ENCODE results near the gene HECTD3.
A peak's percentile ranks its signal among the peaks of the same experiment; 100 is the strongest.

HECTD3 gene

GRCh38 chr1:45032837-45033236 lies 21.7 kb upstream of the HECTD3 start:
- TF ChIP-seq, protein P1, sequence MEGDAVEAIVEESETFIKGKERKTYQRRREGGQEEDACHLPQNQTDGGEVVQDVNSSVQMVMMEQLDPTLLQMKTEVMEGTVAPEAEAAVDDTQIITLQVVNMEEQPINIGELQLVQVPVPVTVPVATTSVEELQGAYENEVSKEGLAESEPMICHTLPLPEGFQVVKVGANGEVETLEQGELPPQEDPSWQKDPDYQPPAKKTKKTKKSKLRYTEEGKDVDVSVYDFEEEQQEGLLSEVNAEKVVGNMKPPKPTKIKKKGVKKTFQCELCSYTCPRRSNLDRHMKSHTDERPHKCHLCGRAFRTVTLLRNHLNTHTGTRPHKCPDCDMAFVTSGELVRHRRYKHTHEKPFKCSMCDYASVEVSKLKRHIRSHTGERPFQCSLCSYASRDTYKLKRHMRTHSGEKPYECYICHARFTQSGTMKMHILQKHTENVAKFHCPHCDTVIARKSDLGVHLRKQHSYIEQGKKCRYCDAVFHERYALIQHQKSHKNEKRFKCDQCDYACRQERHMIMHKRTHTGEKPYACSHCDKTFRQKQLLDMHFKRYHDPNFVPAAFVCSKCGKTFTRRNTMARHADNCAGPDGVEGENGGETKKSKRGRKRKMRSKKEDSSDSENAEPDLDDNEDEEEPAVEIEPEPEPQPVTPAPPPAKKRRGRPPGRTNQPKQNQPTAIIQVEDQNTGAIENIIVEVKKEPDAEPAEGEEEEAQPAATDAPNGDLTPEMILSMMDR (conservative IDR thresholded peaks at IDR 0.05; ENCODE audit: low read depth, low read length), result no peak
- H3K4me3 ChIP-seq (ENCODE audit: low read depth, low read length), result no peak overlapping the region
- no peak for DNase-seq (ENCODE audit: low read depth)

DNA sequence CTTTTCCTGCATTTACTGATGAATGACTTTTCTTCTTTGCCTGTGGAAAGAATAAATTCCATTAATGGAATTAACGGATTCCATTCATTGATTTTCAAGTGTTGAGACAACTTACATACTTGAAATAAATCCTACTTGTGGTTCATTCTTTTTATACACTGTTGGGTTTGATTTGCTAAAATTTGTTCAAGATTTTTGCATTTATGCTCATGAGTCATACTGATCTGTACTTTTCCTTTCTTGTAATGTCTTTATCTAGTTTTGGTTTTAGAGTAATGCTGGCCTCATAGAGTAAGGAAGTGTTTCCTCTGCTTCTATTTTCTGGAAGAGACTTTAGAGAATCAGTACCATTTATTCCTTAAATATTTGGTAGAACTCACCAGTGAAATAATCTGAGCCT lies 15.3 kb upstream of the HECTD3 start:
- TF ChIP-seq, protein P1 (conservative IDR thresholded peaks at IDR 0.05; ENCODE audit: low read depth, low read length), result no peak
- no peak overlapping the region for H3K4me3 ChIP-seq (ENCODE audit: low read depth, low read length)
- peak; percentile 21 for DNase-seq (ENCODE audit: low read depth)

- H3K4me3 ChIP-seq (ENCODE audit: low read depth, low read length), result no peak overlapping the region
- TF ChIP-seq, protein P1 (conservative IDR thresholded peaks at IDR 0.05; ENCODE audit: low read depth, low read length), result no peak
- no peak for DNase-seq (ENCODE audit: low read depth)
Observed at GRCh38 chr1:45023663-45024062, 12.5 kb upstream of the HECTD3 start.

- H3K4me3 ChIP-seq (ENCODE audit: low read depth, low read length), result no peak overlapping the region
- TF ChIP-seq, protein P1 (conservative IDR thresholded peaks at IDR 0.05; ENCODE audit: low read depth, low read length), result peak; percentile 92
- peak; percentile 80 for DNase-seq (ENCODE audit: low read depth)
Observed at GRCh38 chr1:45018599-45019230, 7.6 kb upstream of the HECTD3 start.

- no peak overlapping the region for H3K4me3 ChIP-seq (ENCODE audit: low read depth, low read length)
- TF ChIP-seq, protein P1 (conservative IDR thresholded peaks at IDR 0.05; ENCODE audit: low read depth, low read length), result no peak
Observed at GRCh38 chr1:45016767-45017166, 5.6 kb upstream of the HECTD3 start.

GRCh38 chr1:45016090-45016697 lies 5.1 kb upstream of the HECTD3 start:
- TF ChIP-seq, protein P1 (conservative IDR thresholded peaks at IDR 0.05; ENCODE audit: low read depth, low read length), result no peak
- H3K4me3 ChIP-seq (ENCODE audit: low read depth, low read length), result no peak overlapping the region
- no peak for DNase-seq (ENCODE audit: low read depth)

More at GRCh38 chr1:45016767-45017166, 5.6 kb upstream of the HECTD3 start:
- DNase-seq (ENCODE audit: low read depth), result no peak

- H3K4me3 ChIP-seq (ENCODE audit: low read depth, low read length), result no peak overlapping the region
- TF ChIP-seq, protein P1 (conservative IDR thresholded peaks at IDR 0.05; ENCODE audit: low read depth, low read length), result no peak
- DNase-seq (ENCODE audit: low read depth), result no peak
Observed at GRCh38 chr1:45015683-45016082, 4.6 kb upstream of the HECTD3 start.

Data from choroid plexus epithelial cell (primary cell).